ENCODE measurements around the gene PPM1F. TPM values are rescaled to one million over a fixed set of nuclear protein-coding genes. Genes with fewer than 3 reads are reported as not detected.

PPM1F gene
- total and polyA plus RNA-seq, 10 of the 15 experiments (the other 5 are each of a cell fraction or from before 2014, with no cell fraction given): 0.55 to 26.3 (median 9.7) TPM

DNA sequence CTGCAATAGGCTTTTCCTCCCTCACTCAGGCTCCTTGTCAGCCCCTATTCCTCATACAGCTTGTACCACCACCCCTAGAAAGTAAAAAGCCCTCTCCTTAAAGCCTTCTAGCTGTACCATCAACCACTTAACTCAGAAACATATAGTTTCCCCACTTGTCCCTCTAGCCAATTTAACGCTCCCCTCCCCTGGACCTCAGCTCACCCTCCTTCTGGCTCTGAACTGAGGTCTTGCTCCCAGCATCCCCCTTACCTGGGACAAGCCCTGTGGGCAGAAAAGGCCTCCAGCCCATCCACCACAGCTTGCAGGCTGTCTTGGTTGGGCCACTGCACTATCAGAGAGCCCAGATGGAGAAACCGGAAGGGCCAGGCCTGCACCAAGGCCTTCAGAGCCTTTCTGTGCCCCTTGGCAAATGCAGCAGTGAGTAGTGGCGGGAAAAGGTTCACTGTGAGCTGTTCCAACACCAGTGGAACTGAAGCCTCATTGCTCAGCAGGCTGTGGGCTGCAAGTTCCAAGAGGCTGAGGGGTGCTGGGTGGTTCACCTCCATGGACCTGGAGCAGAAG lies 42.3 kb upstream of the PPM1F start:
- Histone ChIP-seq H3K4me2 (ENCODE audit: control insufficient read depth, insufficient read depth) (no peak overlapping the region), H3K36me3 (ENCODE audit: control insufficient read depth in 2 of 2, insufficient read depth in 2 of 2, low read length in 1 of 2) (no peaks in the 10 kb centered on the region), H2AFZ (ENCODE audit: control insufficient read depth, low read depth, low read length) (no peak overlapping the region), H3K27ac (ENCODE audit: control insufficient read depth, insufficient read depth) (no peak overlapping the region), H3K9ac (ENCODE audit: control insufficient read depth, insufficient read depth, low read length) (no peak overlapping the region), H3K9me3 (replicated peaks; ENCODE audit: control insufficient read depth, insufficient read depth, low read length) (no peaks in the 10 kb centered on the region), H3K4me1 (ENCODE audit: control insufficient read depth, insufficient read depth, low read length) (no peaks in the 10 kb centered on the region), H3K4me3 (no peak overlapping the region), H3K79me2 (ENCODE audit: control insufficient read depth, insufficient read depth, low read length) (no peaks in the 10 kb centered on the region), H3K27me3 (replicated peaks in 1 of 2; ENCODE audit: control insufficient read depth in 2 of 2, insufficient read depth in 2 of 2, low read length in 1 of 2) (no peaks in the 10 kb centered on the region), H4K20me1 (ENCODE audit: control insufficient read depth, insufficient read depth) (no peaks in the 10 kb centered on the region)
- ATAC-seq: no peak
- no TSS peak for BruUV-seq (replicated peaks)
- ChIA-PET SMC1A (ENCODE audit: uncharacterized antibody, unreplicated experiment) (no interaction called here), CTCF (interaction anchor here (1.7 kb wide), 1 partner anchor 10 kb away, joined by 5 read pairs; no protein-coding TSS in a partner anchor), RAD21 (ENCODE audit: unreplicated experiment) (no interaction called here), POLR2A (no interaction called here)
- 56% methylated on average over 3 of the region's 3 CpGs for WGBS (ENCODE audit: insufficient coverage, insufficient replicate concordance, low lambda C conversion rate, missing lambda C conversion rate)
- intact Hi-C loops (cut with micrococcal nuclease; ENCODE audit: unreplicated experiment) (no loop called here), in situ Hi-C loops (cut with MboI) (no loop called here)
- DNase-seq (ENCODE audit: low read depth, low spot score): no peak
- no peak for FAIRE-seq
- TF ChIP-seq IRF4 (IDR thresholded peaks at IDR 0.05; ENCODE audit: low read depth, low read length) (no peak), TARDBP (IDR thresholded peaks at IDR 0.05; ENCODE audit: borderline replicate concordance) (no peak), MEF2A (IDR thresholded peaks at IDR 0.05; ENCODE audit: insufficient read depth, low read depth, low read length) (no peak), CHD4 (IDR thresholded peaks at IDR 0.05) (no peak), ZNF217 (IDR thresholded peaks at IDR 0.05) (no peak), EP300 (IDR thresholded peaks at IDR 0.05; ENCODE audit: borderline replicate concordance in 1 of 2, control insufficient read depth in 1 of 2, low read depth in 2 of 2, low read length in 2 of 2) (no peak), PAX8 (IDR thresholded peaks at IDR 0.05) (no peak)
- TF ChIP-seq, protein P1, sequence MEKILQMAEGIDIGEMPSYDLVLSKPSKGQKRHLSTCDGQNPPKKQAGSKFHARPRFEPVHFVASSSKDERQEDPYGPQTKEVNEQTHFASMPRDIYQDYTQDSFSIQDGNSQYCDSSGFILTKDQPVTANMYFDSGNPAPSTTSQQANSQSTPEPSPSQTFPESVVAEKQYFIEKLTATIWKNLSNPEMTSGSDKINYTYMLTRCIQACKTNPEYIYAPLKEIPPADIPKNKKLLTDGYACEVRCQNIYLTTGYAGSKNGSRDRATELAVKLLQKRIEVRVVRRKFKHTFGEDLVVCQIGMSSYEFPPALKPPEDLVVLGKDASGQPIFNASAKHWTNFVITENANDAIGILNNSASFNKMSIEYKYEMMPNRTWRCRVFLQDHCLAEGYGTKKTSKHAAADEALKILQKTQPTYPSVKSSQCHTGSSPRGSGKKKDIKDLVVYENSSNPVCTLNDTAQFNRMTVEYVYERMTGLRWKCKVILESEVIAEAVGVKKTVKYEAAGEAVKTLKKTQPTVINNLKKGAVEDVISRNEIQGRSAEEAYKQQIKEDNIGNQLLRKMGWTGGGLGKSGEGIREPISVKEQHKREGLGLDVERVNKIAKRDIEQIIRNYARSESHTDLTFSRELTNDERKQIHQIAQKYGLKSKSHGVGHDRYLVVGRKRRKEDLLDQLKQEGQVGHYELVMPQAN (conservative IDR thresholded peaks at IDR 0.05): no peak

Data from GM12878 (cell line).